NCI-H2107 treated with DMSO at 0.1 percent for 48 hours (cell line): ENCODE measurements around the gene MICB.
"Not testable (repeated sequence)": the region's sequence is repeated elsewhere in the genome, so short reads cannot be mapped to it uniquely, and the experiment has no call there.

ENCODE experiments used
- DNase-seq: peaks from one replicate; lab custom pipeline; 2025; ENCODE audit not compliant: unreplicated experiment; lab: John Stamatoyannopoulos, UW

Gene MICB

DNA sequence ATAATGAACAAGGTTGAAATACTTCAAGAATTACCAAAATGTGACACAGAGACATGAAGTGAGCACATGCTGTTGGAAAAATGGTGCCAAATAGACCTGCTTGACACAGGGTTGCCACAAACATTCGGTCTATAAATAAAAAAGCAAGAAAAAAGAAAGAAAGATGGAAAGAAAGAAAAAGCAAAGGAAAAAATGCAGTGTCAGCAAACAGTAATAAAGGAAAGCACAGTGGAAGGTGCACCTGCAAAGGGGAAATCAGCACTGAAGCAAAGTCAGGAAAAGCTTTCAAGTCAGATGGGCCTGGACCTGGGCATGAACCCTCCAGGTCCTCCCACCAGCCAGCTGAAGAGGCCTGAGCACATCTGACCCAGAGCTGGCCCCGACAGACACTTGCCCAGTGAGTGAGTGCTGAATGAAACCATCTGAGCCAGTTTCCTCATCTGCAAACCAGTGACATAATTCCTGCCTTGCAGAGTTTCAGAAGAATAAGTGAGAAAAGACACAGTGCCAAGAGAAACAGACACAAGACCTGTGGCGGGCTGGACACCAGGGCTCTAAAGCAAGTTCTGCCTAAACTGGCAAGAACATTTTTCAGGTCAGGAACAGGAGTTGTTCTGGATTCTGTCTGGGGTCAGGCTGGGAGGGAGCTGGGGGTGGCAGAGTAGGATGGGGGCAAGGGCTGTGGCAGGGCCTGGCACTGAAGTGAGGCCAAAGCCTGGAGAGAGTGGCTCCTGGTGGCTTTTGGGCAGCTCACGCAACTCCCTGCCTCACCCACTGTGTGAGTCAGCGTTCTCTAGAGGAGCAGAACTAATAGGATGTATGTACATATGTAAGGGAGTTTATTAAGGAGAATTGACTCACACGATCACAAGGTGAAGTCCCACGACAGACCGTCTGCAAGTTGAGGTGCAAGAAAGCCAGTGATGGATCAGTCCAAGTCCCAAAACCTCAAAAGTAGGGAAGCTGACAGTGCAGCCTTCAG is 23.9 kb upstream of the MICB start:
- no peak for DNase-seq

GRCh38 chr6:31474871-31475286 is 23.1 kb upstream of the MICB start:
- DNase-seq: no peak

DNA sequence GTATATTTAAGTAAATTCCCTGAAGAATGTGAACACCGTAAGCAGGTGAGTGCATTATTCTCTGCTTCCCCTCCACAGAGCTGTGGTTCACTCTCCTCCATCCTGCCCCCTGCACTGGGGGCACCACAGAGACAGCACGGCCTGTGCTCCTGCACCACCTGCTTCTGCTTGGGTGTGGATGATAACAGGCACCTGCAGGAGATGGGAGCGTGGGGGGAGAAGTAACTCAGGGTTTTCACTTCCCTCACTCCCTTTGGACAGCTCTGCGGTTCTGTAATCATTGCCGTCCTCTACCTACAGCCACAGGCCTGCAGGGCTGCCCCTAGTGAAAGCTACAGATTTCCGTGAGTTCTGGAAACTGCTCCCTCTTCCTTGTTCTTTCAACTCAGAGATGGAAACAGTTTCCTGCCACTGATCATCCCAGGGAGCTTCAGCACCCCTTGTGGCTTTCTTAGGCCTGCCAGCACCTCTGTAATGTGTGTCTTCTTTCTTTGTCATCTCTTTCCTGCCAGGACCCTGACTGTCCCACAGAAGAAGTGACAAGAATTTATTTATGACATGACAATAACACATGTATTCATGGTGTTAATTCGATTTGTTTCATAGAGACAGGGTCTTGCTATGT is 21.3 kb upstream of the MICB start:
- DNase-seq: no peak

GRCh38 chr6:31477521-31477920 is 20.4 kb upstream of the MICB start:
- no peak for DNase-seq

DNA sequence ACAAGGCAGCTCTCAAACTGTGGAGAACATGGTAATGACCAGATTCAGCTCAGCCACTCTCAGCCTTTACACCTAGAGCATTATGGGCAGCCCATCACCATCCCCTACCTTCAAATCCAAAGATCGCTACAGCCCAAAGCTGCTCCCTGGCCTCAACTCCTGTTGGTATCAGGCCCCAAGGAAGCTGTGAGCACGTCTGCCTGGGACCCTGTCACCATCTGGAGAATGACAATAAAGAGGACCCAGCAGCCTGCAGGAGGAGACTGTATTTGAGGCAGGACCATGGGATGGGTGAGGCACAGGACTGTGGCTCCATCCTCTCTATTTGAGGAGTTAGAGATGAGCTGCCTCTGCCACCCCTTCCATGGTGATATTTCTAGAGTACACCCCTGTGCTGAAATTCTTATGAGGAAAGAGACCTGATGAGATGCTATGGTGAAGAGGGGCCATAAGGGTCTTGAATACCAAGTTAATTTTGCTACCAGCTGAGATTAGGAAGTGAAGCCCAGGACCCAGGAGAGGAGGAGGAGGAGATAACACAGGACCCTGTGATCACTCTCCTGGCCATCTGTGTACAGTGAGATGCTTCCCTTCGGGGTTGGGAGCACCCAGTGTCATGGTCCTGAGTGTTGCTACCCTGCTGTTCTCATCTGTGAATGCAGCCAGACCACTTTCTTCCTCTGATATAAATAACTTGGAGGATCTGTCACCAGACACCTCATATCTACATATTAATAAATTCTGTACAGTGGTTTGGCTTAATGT is 19.6 kb upstream of the MICB start:
- DNase-seq: no peak

DNA sequence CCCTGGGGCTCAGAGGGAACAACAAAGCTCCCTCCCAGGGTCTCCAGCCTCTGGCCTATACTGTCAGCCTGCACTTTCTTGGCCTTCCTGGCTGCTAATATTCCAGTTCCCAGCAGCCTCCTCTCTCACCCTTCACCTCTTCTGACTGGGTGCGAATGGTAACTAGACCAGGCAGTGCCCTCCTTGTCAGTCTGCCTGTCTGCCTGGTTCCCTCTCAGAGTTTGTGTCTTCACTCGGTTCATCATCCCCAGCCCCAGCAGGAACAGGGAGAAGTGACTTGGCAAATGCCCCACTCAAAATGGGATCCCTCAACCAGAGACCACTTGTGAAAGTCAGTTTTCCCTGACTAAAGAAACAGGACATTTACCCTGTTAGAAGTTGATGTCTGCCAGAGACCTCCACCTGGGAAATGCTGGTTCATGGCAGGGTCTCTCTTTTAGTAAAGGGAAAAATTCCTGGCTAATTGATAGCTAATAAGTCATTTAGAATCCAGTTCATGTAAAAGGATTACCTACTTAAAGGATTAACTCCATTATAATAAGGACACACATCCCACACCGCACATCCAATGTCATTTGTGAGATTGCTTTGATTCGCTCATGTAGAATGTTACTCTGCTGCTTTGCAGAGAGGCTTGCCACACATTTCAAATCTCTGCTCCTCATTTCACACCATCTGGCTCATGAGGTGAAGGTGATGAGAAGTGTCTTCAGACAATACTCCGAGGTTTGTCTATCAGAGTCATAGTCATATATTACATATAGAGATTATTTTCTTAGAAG is 18.6 kb upstream of the MICB start:
- no peak for DNase-seq

DNA sequence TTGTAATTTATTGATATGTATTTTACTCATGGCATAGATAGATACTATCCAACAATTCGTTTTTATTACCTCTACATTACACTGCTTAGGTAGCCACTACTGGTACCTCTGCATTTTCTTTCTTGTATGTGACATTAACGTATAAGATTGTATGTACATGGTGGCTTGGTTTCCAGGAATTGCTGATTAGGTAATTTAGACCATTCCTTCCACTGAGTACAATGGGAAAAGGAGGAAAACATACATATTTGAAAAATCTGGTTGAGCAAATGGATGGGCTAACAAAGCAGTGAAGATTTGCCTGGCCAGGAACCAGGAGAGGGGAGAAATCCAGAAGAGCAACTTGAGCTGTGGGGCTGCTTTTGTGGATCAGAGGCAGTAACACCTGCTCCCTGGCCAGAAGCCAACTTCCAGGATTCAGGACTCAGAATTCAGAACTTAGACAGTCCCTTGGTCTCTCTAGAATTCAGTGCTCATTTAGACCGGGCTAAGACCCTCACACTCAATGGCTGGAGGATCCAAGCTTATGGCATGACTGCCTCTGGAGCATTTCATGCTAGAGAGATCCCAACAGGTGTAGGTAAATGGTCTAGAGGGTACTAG is 17.9 kb upstream of the MICB start:
- no peak for DNase-seq

GRCh38 chr6:31480574-31480973 is 17.4 kb upstream of the MICB start:
- DNase-seq: no peak

DNA sequence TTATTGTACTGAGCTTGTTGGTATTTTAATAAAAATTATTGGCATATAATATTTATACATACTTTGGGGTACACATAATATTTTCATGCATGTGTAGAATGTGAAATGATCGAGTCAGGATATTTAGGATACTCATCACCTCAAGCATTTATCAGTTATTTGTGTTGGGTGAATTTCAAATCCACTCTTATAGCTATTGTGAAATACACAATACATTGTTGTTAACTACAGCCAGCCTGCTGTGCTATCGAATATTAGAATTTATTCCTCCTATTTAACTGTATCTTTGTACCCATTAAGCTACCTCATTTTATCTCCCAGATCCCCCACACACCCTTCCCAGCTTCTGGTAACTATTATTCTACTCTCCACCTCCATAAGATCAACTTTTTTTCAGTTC is 14.6 kb upstream of the MICB start:
- DNase-seq: no peak

DNA sequence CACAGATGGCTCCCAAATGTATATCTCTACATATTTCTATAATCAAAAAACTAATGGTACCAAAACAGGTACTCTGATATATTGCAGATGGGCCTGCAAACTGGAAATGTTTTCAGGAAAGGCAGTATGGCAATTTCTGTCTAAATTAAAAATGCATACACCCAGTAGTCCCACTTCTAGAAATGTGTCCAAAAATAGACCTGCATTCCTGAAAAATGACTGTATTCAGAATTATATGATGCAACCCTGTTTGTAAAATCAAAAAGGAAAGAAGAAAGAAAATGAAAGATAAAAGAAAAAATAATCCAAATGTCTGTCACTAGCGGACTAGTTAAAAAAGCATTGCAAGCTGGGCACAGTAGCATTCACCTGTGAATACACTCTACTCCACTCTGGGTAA is 12.9 kb upstream of the MICB start:
- DNase-seq: no peak

DNA sequence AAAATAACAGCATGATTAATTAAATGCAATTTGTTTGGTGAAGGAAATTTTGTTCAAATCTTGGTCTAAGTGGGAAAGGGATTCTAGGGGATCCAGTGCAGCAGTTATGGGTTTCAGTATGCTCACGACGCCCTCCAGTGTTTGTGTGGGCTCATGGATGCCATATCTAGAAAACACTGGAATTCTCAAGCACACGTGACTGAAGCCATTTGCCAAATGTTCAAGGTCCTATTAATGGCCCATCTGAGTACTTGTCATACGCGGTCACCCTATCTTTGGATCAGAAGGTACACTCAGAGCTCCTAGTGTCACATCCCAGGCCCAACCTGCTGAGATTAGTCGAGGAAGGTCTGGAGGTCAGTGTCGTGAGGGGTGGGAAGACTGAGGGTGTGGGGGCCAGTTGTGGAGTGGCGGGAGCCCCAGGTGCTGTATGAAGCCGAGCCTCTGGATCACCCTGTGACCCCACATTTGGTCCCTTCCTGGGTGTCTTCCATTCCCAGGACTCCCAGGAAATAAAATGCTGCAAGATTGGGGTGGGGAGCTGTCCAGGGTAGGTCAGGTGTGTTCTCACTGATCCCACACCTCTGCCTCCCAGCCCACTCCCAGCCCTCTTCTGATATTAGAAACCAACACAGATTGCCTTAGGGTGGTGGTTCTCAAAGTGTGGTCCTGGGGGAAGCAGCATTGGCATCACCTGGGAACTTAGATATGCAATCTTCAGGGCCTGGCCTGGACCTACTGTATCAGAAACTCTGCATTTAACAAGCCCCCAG is 11.7 kb upstream of the MICB start:
- not testable (repeated sequence) for DNase-seq

DNA sequence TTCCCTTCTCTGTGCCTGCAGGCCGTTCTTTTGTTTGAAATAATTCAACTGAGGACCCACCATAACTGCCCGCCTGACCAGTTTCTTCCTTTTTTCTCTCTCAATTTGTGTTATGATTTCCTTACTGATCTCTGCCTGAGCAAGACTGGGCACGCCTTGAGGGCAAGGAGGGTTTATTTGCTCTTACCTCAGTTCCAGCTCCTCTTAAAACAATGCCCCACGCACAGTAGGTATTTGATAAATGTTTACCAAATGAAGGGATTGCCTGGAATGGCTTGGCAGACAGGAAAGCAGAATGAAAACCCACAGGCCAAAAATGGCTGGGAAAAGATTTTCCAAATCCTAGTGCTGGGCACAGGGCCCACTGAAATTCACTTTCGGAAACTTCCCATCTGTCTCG is 10.3 kb upstream of the MICB start:
- not testable (repeated sequence) for DNase-seq

DNA sequence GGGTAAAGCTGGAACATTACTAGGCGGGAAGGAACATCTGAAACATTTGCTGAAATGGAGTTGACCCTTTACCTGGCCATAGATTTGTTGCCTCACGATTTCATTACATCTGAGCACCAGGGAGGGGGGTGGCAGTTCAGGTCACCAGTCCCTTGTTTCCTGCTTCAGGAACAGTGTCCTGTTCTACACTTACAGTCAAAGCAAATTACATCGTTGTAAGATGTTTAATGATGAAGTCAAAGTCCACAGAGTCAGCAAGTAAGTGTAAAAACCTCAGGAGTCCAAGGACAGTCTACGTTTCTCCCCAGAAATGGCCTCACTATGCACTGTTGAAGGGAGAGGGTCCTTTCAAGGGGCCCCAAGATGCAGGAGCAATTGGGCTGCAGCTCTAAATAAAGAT is 8.9 kb upstream of the MICB start:
- no peak for DNase-seq

- DNase-seq: no peak
These were observed 7.7 kb upstream of the MICB start for GRCh38 chr6:31490115-31490873.

GRCh38 chr6:31493550-31493874 is 4.4 kb upstream of the MICB start:
- not testable (repeated sequence) for DNase-seq

DNA sequence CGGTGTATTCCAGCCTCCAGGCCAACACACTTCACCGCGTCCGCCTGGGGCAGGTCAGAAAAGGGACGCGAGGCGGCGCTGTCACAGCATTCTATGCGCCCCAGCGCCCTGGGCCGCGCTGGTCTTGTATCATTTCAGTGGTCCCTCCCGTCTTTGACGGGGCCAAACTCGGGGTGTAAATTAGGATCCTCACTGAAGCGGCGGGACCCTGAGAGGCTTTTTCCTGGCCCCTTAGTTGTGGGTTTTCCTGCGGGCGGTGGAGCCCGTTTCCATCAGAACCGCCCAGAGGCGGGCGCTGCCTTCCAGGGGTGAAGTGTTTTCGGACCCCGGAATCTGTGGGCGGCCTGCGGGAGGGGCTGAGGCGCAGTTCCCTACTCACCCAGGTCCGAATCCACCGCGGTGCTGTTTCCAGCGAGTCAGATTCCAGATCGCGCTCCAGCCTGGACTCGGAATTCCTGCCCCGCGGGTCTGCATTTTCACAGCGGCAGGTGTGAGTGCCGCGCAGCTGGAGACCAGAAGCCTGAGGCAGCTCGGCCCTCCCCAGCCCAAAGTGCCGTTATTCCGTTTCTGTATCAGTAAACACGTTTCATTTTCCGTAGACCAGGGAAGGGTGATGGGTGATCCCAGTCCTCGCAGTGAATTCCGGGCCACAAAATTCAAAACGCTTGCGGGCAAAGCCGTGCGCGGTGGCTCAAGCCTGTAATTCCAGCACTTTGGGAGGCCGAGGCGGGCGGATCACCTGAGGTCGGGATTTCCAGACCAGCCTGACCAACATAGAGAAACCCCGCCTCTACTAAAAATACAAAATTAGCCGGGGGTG is 3.9 kb upstream of the MICB start:
- DNase-seq: no peak

DNA sequence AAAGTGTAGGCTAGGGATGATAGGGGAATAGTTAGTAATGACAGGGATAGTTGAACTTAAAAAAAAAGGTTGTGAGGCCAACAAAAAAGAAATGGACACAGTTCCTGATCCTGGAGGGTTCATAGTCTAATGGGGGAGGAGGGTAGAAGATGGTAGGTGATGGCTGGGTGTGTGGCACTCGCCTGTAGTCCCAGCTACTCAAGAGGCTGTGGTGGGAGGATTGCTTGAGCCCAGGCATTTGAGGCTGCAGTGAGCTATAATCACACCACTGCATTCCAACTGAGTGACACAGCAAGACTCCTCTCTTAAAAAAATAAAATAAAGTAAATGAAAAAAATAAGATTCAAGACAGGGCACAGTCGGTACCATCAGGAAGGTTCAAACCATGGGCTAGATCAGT is 2.4 kb upstream of the MICB start:
- DNase-seq: no peak

DNA sequence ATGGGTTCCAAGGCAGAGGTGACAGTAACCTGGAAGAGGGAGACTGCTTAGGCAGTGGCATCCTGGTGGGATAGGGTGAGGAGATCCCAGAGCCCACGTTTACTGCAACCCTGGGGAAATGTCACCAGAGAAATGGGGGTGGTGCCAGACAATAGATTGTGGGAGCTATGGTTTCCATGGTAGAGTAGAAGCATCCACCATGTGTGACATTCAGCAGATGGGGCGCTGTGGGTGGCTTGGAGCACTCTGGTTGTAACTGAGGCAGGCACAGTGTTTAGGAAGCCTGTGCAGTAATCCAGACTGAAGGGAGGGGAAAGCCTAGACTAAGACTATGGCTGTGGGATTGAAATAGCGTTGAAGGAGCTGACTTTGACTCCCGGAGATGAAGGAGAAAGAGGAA is 1.1 kb upstream of the MICB start:
- DNase-seq: not testable (repeated sequence)
